HG03432 (cell line): Measurements from ENCODE around the gene RPIA.
A peak's percentile ranks its signal among the peaks of the same experiment; 100 is the strongest.

Source experiments
- ATAC-seq: cut with Tn5 transposase; IDR thresholded peaks from one replicate; pipeline ENCODE4 v1.9.1; 2021; ENCODE audit warnings: mild to moderate bottlenecking, moderate library complexity; ENCODE audit not compliant: unreplicated experiment

Gene RPIA

GRCh38 chr2:88684519-88684918 lies 7.0 kb upstream of the RPIA start:
- no peak for ATAC-seq

GRCh38 chr2:88686320-88686719 lies 5.2 kb upstream of the RPIA start:
- no peak for ATAC-seq

DNA sequence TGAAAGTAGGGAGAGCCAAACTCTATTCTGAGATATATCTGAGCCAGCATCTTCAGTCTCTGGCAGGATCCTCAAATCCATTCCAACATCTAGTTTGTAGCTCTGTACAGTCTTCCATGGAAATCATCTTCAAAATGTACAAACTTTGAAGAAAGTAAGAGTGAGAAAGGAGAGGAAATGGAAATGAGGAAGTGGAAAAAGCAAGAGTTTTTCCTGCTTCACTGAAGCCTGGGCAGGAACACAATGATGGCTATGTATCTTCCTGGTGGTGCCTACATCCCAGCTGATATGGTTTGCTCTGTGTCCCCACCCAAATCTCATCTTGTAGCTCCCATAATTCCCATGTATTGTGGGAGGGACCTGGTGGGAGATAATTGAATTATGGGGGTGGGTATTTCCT lies 4.1 kb upstream of the RPIA start:
- no peak for ATAC-seq

- ATAC-seq, result peak; percentile 9
Observed at GRCh38 chr2:88690591-88691338, 708 bp upstream of the RPIA start.

DNA sequence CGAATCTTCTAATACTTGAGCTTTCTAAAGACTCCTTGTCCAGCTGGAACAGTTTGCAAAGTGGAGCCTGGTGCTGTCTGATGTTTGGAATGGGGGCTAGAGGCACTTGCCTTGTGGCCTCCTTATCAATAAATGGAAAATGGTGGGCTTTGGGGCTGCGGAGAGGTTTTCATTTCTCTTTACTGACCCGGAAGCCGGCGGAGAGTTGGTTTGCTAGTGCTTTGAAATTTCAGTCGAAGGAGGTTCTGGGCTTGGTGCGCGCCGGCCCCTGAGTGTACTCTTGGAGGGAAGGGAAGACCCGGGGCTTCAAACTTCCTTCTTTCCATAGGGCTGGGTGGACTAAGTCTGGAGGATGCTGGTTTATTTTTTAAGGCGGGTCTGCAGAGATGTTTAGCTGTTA lies 714 bp downstream of the RPIA start:
- ATAC-seq, result no peak

DNA sequence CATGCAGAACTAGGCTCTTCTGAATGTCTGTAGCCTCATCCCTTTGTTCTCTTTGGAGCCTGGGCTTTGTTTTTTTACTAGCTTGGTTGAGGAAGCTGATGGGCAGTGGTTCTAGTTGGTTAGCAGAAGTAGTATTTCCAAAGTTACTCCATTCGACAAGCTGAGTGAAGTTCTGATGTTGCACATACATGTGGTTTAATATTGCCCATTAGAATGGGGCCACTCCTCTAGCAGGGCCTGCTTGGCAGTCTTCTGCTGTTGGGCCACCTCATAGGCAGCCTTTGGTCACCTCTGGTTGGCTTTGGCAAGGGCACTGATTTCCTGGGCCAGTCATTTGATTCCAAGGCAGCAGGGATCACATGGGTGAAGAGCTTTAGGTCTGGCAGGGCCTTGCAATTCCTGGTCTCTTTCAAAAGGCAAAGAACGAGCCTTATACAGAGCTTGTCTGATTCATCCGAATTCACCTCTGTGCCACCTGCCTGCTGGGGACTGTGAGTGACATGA lies 2.5 kb downstream of the RPIA start:
- no peak for ATAC-seq

- no peak for ATAC-seq
Observed at GRCh38 chr2:88696611-88697010, 5.1 kb downstream of the RPIA start.

DNA sequence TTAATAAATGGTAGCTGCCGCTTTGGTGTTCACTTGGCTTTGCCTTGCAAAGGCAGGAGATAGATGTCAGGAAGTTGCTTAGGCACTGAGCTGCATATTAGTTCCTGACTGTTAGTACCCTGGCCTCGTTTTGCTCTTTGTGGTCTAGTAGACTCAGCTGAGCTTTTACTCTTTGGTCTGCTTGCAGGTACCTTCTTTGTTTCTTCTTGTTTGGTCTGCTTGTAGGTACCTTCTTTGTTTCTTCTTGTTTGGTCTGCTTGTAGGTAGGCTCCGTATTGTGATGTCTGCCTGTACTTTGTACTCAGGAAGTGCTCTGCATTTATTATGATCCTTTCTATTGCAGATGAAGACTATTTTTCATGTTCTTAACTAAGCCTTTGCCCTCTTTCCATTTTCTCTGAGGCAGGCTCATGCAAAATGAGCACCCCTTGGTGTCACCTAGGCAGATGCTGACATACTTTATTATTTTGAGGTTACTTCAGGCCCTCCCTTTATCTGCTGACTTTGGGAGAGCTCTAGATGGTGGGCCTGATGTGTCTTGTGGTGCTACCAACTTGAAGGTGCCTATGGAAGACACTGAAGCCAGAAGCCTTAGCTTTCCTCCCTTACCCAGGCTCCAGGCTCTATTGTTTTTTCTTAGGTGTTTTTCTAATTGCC lies 6.0 kb downstream of the RPIA start:
- ATAC-seq, result no peak

- no peak for ATAC-seq
Observed at GRCh38 chr2:88698027-88698413, 6.5 kb downstream of the RPIA start.

DNA sequence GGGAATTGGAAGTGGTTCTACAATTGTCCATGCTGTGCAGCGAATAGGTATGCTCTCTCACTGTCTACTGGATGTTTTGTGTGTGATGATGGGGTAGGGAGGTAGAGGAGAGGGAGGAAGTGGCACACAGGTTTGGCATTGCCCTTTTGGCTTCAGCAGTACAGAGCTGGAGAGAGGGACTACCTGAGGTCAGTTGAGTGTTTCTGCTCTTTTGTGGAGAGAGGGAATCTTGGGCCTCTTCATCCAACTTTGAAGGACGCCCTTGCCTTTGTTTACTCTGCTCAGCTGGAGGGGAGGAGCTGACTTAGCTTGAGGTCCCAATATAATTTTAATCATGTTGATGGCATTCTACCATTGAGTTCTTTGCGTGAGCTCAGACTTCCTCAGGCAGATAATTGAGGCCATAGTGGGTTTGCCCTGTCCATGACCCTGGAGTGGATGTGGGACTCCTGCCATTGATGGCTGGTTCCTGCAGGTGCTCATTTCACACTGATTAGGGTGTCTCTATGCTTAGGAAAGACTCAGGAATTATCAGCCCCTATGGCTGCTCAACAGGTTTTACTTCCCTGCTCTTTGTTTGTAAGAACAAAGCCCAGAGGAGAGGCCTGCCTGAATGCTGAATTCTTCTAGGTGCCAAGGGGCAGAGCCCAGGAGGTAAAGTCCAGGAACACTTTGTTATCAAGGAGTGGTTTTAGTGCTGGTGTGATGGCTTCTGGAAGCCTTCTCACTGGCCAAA lies 7.2 kb downstream of the RPIA start:
- no peak for ATAC-seq

DNA sequence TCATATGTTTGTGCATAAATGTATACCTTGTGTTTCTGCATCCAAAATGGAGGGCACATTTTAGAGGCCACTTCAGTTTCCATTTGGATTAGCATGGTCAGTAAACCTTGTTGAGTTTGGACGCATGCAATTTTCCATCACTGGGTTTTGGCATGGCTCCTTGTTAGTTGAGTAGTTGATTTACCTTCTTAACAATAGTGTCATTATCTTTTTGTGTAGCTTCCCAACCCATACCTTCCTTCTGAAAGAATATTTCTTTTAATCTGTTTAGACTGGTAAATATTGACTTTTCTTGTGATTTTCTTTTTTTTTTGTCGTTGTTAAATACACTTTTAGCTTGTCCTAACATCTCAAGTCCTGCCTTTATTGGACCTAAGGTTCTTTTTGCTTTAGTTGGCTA lies 15.5 kb downstream of the RPIA start:
- ATAC-seq, result no peak

- ATAC-seq, result no peak
Observed at GRCh38 chr2:88709181-88709631, 17.7 kb downstream of the RPIA start.

DNA sequence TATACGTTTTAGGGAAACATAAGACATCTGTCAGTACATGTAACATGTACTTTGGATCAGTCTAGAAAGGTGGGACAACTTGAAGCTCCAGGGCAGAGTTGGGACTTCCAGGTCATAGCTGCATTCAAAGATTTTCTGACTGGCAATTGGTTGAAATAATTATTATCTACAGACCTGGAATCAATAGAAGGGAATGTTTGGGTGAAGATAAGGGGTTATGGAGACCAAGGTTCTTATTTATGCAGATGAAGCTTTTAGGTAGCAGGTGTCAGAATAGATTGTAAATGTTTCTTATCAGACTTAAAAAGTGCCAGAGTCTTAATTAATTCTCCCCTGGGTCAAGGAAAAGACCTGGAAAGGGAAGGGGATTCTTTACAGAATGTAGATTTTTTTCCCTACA lies 19.8 kb downstream of the RPIA start:
- ATAC-seq, result no peak

DNA sequence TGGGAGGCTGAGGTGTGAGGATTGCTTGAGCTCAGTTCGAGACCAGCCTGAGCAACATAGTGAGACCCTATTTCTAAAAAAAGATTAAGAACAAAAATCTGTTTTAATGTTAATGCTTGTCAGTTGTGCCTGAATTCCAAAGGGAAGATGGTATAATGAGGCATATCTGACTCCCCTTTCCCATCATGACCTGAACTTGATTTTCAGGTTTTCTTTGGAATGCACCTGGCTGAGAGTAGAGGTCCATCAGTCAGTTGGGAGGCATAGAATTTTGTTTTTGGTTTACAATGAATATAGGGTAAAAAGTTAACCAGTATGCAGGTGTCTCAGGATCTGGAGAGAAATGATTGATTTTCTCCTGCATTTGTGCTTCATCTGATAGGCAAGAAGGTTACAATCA lies 20.4 kb downstream of the RPIA start:
- no peak for ATAC-seq

DNA sequence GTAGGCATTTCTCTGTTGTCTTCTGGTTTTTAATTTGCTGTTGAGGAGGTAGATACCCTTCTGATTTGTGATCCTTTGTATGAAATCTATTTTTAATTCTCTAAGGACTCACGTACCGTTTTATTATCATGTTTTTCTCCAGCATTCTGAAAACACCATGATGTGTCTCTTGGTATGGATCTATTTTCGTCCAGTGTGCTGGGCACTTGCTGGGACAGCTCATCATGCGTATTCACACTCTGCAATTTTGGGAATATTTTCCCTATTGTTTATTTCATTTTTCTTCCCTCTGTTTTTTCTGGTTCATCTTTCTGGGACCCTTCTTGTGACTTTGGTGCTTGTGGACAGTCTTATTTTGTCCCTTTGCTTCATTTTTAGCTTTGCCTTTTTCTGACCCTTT lies 21.9 kb downstream of the RPIA start:
- ATAC-seq, result no peak

- no peak for ATAC-seq
Observed at GRCh38 chr2:88714667-88715066, 23.2 kb downstream of the RPIA start.

DNA sequence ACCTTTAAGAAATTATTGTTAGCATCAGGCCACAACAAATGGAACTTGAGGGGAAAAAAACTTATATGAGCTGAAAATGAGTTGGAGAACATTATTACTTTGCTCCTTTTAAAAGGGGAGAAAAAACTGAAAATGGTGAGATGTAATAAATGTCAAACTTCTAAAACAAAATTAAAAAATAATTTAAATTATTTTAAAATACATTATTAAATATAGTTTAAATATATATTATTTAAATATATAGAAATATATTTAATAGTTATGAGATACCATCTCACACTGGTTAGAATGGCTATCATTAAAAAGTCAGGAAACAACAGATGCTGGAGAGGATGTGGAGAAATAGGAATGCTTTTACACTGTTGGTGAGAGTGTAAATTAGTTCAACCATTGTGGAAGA lies 28.9 kb downstream of the RPIA start:
- ATAC-seq, result no peak

DNA sequence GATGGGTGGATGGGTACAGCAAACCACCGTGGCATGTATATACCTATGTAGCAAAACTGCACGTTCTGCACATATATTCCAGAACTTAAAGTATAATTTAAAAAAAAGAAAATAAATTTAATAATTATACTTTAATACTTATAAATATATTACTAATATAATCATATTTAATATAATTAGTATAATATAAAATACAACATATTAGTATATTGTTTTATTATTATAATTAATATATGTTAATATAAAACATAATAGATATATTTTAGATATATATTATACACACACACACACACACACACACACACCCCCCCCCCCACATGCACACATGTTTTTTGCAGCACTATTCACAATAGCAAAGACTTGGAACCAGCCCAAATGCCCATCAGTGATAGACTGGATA lies 29.8 kb downstream of the RPIA start:
- ATAC-seq, result no peak

DNA sequence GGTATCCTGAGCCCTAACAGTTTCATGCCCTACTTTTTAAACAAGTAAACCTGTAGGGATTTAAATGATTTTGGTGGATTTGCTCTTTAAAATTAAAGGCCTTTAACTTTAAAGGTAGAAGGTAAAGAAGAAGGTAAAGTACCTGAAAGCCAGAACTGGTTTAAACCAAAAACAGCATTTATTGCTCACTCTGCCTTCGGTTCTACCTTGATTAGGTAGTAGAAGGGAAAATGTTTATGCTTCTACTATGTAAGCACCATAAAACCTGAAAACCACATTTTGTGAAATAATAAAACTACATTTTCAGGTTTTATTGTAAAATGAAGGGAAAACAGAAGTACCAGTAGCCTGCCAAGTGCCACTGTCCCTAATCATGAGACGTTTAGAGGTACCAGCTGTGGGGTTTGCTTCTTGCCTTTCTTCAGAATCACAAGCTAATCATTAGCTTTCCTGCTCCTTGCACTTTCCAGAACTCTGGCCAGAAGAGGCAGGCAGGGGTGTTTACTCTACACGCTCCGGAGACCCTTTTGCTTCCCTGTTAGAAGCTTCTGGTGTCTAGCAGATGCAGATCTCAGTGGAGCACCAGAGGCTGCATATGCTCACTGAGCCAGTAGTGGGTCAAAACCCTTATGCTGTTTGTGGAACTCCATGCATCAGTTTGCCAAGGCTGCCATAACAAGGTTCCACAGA lies 33.3 kb downstream of the RPIA start:
- no peak for ATAC-seq

DNA sequence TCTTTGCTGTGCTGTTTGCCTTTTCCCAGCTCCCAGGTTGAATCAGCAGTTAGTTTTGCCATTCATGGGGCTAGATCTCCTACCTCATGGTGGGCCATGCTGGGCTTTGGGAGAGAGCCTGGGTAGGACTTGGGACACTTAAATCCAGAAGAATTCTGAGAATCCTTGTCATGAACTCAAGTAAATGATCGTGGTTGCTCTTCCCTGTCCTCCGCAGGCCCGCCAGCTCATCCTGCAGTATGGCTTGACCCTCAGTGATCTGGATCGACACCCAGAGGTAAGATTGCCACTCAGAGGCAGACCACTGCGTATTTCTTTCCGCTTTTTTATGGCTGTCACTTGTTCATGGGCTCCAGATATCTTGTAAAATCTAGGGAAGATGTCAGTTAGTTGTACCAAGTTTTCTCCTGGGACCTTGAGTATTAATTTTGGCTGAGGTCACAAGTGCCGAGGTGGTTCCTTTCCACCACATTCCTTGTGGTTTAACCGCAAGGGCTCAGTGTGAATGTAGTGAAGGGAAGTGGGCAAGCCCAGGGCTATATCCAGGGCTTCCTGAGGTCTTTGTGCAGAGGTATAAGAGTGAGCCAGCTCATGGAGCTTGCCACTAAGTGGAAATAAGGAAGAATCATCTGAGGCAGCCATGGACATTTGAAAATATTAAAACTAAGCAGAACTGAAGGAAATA lies 37.7 kb downstream of the RPIA start:
- no peak for ATAC-seq
